GM12864 (cell line): ENCODE results near the gene ROBO3.

Source experiments
- DNase-seq: peaks from one replicate; pipeline ENCODE4 v3.0.0-alpha.2; 2011; ENCODE audit warnings: low read depth
- H3K4me3 ChIP-seq: 2 replicates; pipeline ENCODE4 v1.5.1; 2011; ENCODE audit warnings: mild to moderate bottlenecking, low read depth, low read length, control low read depth
- CTCF ChIP-seq: IDR thresholded peaks from 2 replicates; pipeline ENCODE4 v1.5.1; 2011; ENCODE audit warnings: low read depth, mild to moderate bottlenecking, moderate library complexity, low read length, control low read depth, inconsistent platforms; ENCODE audit errors: missing control alignments

Gene ROBO3

GRCh38 chr11:124880290-124880611 is 15.0 kb downstream of the ROBO3 start:
- no peak overlapping the region for H3K4me3 ChIP-seq
- no peak for TF ChIP-seq CTCF
- DNase-seq, result no peak

GRCh38 chr11:124880958-124881357 is 15.7 kb downstream of the ROBO3 start:
- TF ChIP-seq CTCF, result no peak
- DNase-seq, result no peak
- H3K4me3 ChIP-seq, result no peak overlapping the region

GRCh38 chr11:124882339-124883071 is 17.3 kb downstream of the ROBO3 start:
- H3K4me3 ChIP-seq, result no peak overlapping the region
- no peak for TF ChIP-seq CTCF
- no peak for DNase-seq

GRCh38 chr11:124884340-124884739 is 19.1 kb downstream of the ROBO3 start:
- DNase-seq, result no peak
- TF ChIP-seq CTCF, result no peak
- H3K4me3 ChIP-seq, result no peak overlapping the region

GRCh38 chr11:124884869-124885479 is 19.7 kb downstream of the ROBO3 start:
- DNase-seq, result no peak
- H3K4me3 ChIP-seq, result no peak overlapping the region
- TF ChIP-seq CTCF, result no peak

- no peak for DNase-seq
- no peak for TF ChIP-seq CTCF
- no peak overlapping the region for H3K4me3 ChIP-seq
Observed at GRCh38 chr11:124886476-124886875, 21.2 kb downstream of the ROBO3 start.
